Liver (tissue), 9 donors: ENCODE measurements around the gene SPAG16. TPM values are rescaled to one million over a fixed set of nuclear protein-coding genes. Genes with fewer than 3 reads are reported as not detected.

Experiments
- DNase-seq: peaks from one replicate; pipeline ENCODE4 v3.0.0-alpha.2; 2017; ENCODE audit warnings: low spot score
- H3K27ac ChIP-seq, 2 donors: one replicate each; pipeline ENCODE4 v1.7.0; 2013; ENCODE audit warnings: inconsistent platforms in 2 of 2, low read length in 2 of 2, control low read depth in 1 of 2, low read depth in 1 of 2, mild to moderate bottlenecking in 1 of 2
- H3K27me3 ChIP-seq, 4 donors: one replicate each; pipeline versions ENCODE4 v1.6.1 to v1.7.0; 2013; ENCODE audit warnings: low read length in 3 of 4, inconsistent platforms in 1 of 4, mild to moderate bottlenecking in 1 of 4, moderate library complexity in 1 of 4; ENCODE audit not compliant: control insufficient read depth in 4 of 4, insufficient read depth in 4 of 4
- H3K36me3 ChIP-seq, 4 donors: one replicate each; pipeline versions ENCODE4 v1.6.1 to v1.7.0; 2013; ENCODE audit warnings: low read length in 3 of 4, mild to moderate bottlenecking in 3 of 4, low read depth in 1 of 4, moderate library complexity in 1 of 4; ENCODE audit not compliant: control insufficient read depth in 4 of 4, insufficient read depth in 3 of 4
- H3K4me1 ChIP-seq, 4 donors: one replicate each; pipeline versions ENCODE4 v1.6.1 to v1.7.0; 2013; ENCODE audit warnings: low read length in 3 of 4, mild to moderate bottlenecking in 3 of 4, moderate library complexity in 1 of 4; ENCODE audit not compliant: control insufficient read depth in 4 of 4, insufficient read depth in 4 of 4
- H3K4me3 ChIP-seq, 3 donors: one replicate each; pipeline versions ENCODE4 v1.6.1 to v1.7.0; 2013; ENCODE audit warnings: low read length in 3 of 3, control low read depth in 1 of 3, low read depth in 1 of 3, mild to moderate bottlenecking in 1 of 3
- H3K9ac ChIP-seq, 2 donors: one replicate each; pipeline ENCODE4 v1.7.0; 2013; ENCODE audit warnings: low read length in 2 of 2, mild to moderate bottlenecking in 2 of 2, moderate library complexity in 2 of 2, control low read depth in 1 of 2, low read depth in 1 of 2
- H3K9me3 ChIP-seq, 4 donors: one replicate each; pipeline versions ENCODE4 v1.6.1 to v1.7.0; 2013; ENCODE audit warnings: low read length in 3 of 4; ENCODE audit not compliant: control insufficient read depth in 4 of 4
- CTCF ChIP-seq: fragments of 150-350 bp; IDR thresholded peaks from 2 replicates; pipeline ENCODE4 v1.5.1; 2017; ENCODE audit warnings: improper control_type of control experiment, low read depth, low read length; ENCODE audit not compliant: missing input control
- EGR1 ChIP-seq, 2 donors: IDR thresholded peaks; 2 replicates each; pipeline ENCODE4 v1.6.1; 2016 to 2018; ENCODE audit warnings: antibody characterized with exemption in 2 of 2, low read depth in 2 of 2
- FOXA1 ChIP-seq: IDR thresholded peaks from 2 replicates; pipeline ENCODE4 v1.6.1; 2016; ENCODE audit warnings: antibody characterized with exemption
- FOXA2 ChIP-seq: IDR thresholded peaks from 2 replicates; pipeline ENCODE4 v1.6.1; 2016; ENCODE audit warnings: antibody characterized with exemption
- GABPA ChIP-seq, 2 donors: IDR thresholded peaks in 1 of 2; conservative IDR thresholded peaks in 1 of 2; 2 replicates each; pipeline ENCODE4 v1.6.1; 2016; ENCODE audit warnings: antibody characterized with exemption in 2 of 2, mild to moderate bottlenecking in 1 of 2, moderate library complexity in 1 of 2
- HNF4A ChIP-seq, 2 donors: conservative IDR thresholded peaks; 2 replicates each; pipeline ENCODE4 v1.6.1; 2016; ENCODE audit warnings: antibody characterized with exemption in 2 of 2, mild to moderate bottlenecking in 2 of 2
- HNF4G ChIP-seq: IDR thresholded peaks from 2 replicates; pipeline ENCODE4 v1.6.1; 2016; ENCODE audit warnings: antibody characterized with exemption
- JUND ChIP-seq, 2 donors: IDR thresholded peaks; 2 replicates each; pipeline ENCODE4 v1.6.1; 2016; ENCODE audit warnings: antibody characterized with exemption in 2 of 2
- NR2F2 ChIP-seq: IDR thresholded peaks from 2 replicates; pipeline ENCODE4 v1.6.1; 2016; ENCODE audit warnings: antibody characterized with exemption
- RAD21 ChIP-seq, 2 donors: IDR thresholded peaks; 2 replicates each; pipeline ENCODE4 v1.6.1; 2016; ENCODE audit warnings: antibody characterized with exemption in 2 of 2, mild to moderate bottlenecking in 2 of 2
- RXRA ChIP-seq, 2 donors: IDR thresholded peaks; 2 replicates each; pipeline ENCODE4 v1.6.1; 2017 to 2018; ENCODE audit warnings: antibody characterized with exemption in 2 of 2, mild to moderate bottlenecking in 1 of 2
- SP1 ChIP-seq: IDR thresholded peaks from 2 replicates; pipeline ENCODE4 v1.6.1; 2018; ENCODE audit warnings: antibody characterized with exemption, mild to moderate bottlenecking
- TAF1 ChIP-seq: conservative IDR thresholded peaks from 2 replicates; pipeline ENCODE4 v1.6.1; 2016; ENCODE audit warnings: antibody characterized with exemption, mild to moderate bottlenecking
- YY1 ChIP-seq: IDR thresholded peaks from 2 replicates; pipeline ENCODE4 v1.6.1; 2016; ENCODE audit warnings: antibody characterized with exemption, mild to moderate bottlenecking
- ZBTB33 ChIP-seq: IDR thresholded peaks from 2 replicates; pipeline ENCODE4 v1.6.1; 2016; ENCODE audit warnings: antibody characterized with exemption
- polyA plus RNA-seq, 2 donors: library from polyadenylated mRNA; stranded (reverse) in 1 of 2; unstranded in 1 of 2; fragments of 200-250 nt in 1 of 2; fragments of >200 nt in 1 of 2; fragmentation: Nextera tagmentation in 1 of 2; extraction: Ambion mirVana in 1 of 2; gene quantifications; one replicate each; pipeline versions ENCODE4 v1.2.1 to v1.2.3, GENCODE V29; 2013 to 2015
- total RNA-seq, 2 donors: library from RNA; depleted of rRNA; stranded (reverse); fragments of >200 nt; gene quantifications; one replicate each; pipeline ENCODE4 v1.2.3, GENCODE V29; 2014
- TF ChIP-seq, protein P1 (sequence below): IDR thresholded peaks from 2 replicates; pipeline ENCODE4 v1.6.1; 2016; ENCODE audit warnings: antibody characterized with exemption
- TF ChIP-seq, protein P2 (sequence below): IDR thresholded peaks from 2 replicates; pipeline ENCODE4 v1.6.1; 2016; ENCODE audit warnings: antibody characterized with exemption
- TF ChIP-seq, protein P3 (sequence below): IDR thresholded peaks from 2 replicates; pipeline ENCODE4 v1.6.1; 2016; ENCODE audit warnings: antibody characterized with exemption, mild to moderate bottlenecking
- donor health status: healthy.
- donor health status: healthy.
- donor health status: healthy.
- donor health status: healthy.
- donor health status: healthy.

The SPAG16 gene
- total and polyA plus RNA-seq, 4 donors, result 6.4 to 12.7 (median 11.4) TPM

GRCh38 chr2:213475433-213475832 is 191.2 kb downstream of the SPAG16 start:
- Histone ChIP-seq H3K9me3 (peaks cover 7 to 25% (median 12%) of the 10 kb centered on the region in 4 donors), H3K36me3 (no peaks in the 10 kb centered on the region)

More at GRCh38 chr2:213475433-213475832, 191.2 kb downstream of the SPAG16 start:
- Histone ChIP-seq H3K27ac (no peak overlapping the region), H3K4me1 (no peaks in the 10 kb centered on the region), H3K9ac (no peak overlapping the region), H3K4me3 (no peak overlapping the region), H3K27me3 (no peaks in the 10 kb centered on the region)
- TF ChIP-seq, protein P1, sequence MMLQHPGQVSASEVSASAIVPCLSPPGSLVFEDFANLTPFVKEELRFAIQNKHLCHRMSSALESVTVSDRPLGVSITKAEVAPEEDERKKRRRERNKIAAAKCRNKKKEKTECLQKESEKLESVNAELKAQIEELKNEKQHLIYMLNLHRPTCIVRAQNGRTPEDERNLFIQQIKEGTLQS, result no peak
- TF ChIP-seq EGR1 (IDR thresholded peaks at IDR 0.05; ENCODE audit: low read depth in 2 of 2) (no peak), YY1 (no peak), CTCF (no peak), RXRA (IDR thresholded peaks at IDR 0.05) (no peak), FOXA2 (no peak), NR2F2 (no peak), HNF4A (conservative IDR thresholded peaks at IDR 0.05) (no peak), HNF4G (no peak), JUND (IDR thresholded peaks at IDR 0.05) (no peak), TAF1 (no peak), ZBTB33 (no peak), GABPA (IDR thresholded peaks at IDR 0.05 in 1 of 2, conservative IDR thresholded peaks at IDR 0.05 in 1 of 2) (no peak), FOXA1 (no peak), RAD21 (IDR thresholded peaks at IDR 0.05) (no peak), SP1 (no peak)
- TF ChIP-seq, protein P2, sequence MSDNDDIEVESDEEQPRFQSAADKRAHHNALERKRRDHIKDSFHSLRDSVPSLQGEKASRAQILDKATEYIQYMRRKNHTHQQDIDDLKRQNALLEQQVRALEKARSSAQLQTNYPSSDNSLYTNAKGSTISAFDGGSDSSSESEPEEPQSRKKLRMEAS, result no peak
- TF ChIP-seq, protein P3, sequence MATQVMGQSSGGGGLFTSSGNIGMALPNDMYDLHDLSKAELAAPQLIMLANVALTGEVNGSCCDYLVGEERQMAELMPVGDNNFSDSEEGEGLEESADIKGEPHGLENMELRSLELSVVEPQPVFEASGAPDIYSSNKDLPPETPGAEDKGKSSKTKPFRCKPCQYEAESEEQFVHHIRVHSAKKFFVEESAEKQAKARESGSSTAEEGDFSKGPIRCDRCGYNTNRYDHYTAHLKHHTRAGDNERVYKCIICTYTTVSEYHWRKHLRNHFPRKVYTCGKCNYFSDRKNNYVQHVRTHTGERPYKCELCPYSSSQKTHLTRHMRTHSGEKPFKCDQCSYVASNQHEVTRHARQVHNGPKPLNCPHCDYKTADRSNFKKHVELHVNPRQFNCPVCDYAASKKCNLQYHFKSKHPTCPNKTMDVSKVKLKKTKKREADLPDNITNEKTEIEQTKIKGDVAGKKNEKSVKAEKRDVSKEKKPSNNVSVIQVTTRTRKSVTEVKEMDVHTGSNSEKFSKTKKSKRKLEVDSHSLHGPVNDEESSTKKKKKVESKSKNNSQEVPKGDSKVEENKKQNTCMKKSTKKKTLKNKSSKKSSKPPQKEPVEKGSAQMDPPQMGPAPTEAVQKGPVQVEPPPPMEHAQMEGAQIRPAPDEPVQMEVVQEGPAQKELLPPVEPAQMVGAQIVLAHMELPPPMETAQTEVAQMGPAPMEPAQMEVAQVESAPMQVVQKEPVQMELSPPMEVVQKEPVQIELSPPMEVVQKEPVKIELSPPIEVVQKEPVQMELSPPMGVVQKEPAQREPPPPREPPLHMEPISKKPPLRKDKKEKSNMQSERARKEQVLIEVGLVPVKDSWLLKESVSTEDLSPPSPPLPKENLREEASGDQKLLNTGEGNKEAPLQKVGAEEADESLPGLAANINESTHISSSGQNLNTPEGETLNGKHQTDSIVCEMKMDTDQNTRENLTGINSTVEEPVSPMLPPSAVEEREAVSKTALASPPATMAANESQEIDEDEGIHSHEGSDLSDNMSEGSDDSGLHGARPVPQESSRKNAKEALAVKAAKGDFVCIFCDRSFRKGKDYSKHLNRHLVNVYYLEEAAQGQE, result no peak
- no peak for DNase-seq
